DOHH2 (cell line): ENCODE data around the gene GNGT2.

ENCODE experiments used
- CTCF ChIP-seq: fragments of 200-600 bp; sonication (generic); IDR thresholded peaks from one replicate; pipeline ENCODE4 v1.5.1; 2014; ENCODE audit warnings: antibody characterized with exemption, mild to moderate bottlenecking, low read depth, low read length; ENCODE audit not compliant: poor library complexity, severe bottlenecking
- EZH2phosphoT487 ChIP-seq: fragments of 200-600 bp; sonication (generic); IDR thresholded peaks from 2 replicates; pipeline ENCODE4 v1.6.1; 2017; ENCODE audit warnings: borderline replicate concordance, mild to moderate bottlenecking, antibody characterized with exemption, low read length, moderate library complexity, mixed read lengths

GRCh38 chr17:49180303-49180702 is 30.1 kb downstream of the GNGT2 start:
- TF ChIP-seq CTCF, result peak; percentile 95
- no peak for TF ChIP-seq EZH2phosphoT487
